PC-3 (cell line): ENCODE data around the gene FCN2. TPM values are rescaled to one million over a fixed set of nuclear protein-coding genes. Genes with fewer than 3 reads are reported as not detected.

Experiments
- ATAC-seq: fragments of 200-7000 bp; cut with Tn5 transposase; 2 replicates; pipeline ENCODE4 v1.9.1; 2020; ENCODE audit warnings: mild to moderate bottlenecking, moderate library complexity
- BruUV-seq: library from RNA; stranded (reverse); fragments of 400-500 nt; replicated peaks from 2 replicates; lab custom pipeline; 2021; lab: Mats Ljungman, UMichigan
- CTCF ChIA-PET: fragments of 300-600 bp; sonication (Branson Sonifier 250); formaldehyde crosslinking; loops from one replicate; lab custom pipeline; 2022; ENCODE audit warnings: antibody characterized with exemption; lab: Charles Lee
- POLR2A ChIA-PET: fragments of 300-600 bp; sonication (Branson Sonifier 250); formaldehyde crosslinking; loops from one replicate; lab custom pipeline; 2022; ENCODE audit warnings: antibody characterized with exemption; ENCODE audit not compliant: unreplicated experiment; lab: Charles Lee
- DNase-seq: peaks from one replicate; pipeline ENCODE4 v3.0.0-alpha.2; 2015
- H2AFZ ChIP-seq: fragments of 300-600 bp; sonication (generic); 2 replicates; pipeline ENCODE4 v1.6.0; 2016; ENCODE audit warnings: antibody characterized with exemption, low read length
- H3F3A ChIP-seq: fragments of 300-600 bp; sonication (generic); one replicate; pipeline ENCODE4 v1.6.0; 2017; ENCODE audit warnings: antibody characterized with exemption, low read length, control low read depth, mild to moderate bottlenecking; ENCODE audit not compliant: unreplicated experiment
- H3K27ac ChIP-seq: fragments of 300-600 bp; sonication (generic); 2 replicates; pipeline ENCODE4 v1.5.1; 2016; ENCODE audit warnings: mild to moderate bottlenecking, low read length
- H3K27me3 ChIP-seq: fragments of 300-600 bp; sonication (generic); 2 replicates; pipeline ENCODE4 v1.6.1; 2016; ENCODE audit warnings: low read length, mixed read lengths
- H3K36me3 ChIP-seq: fragments of 300-600 bp; sonication (generic); 2 replicates; pipeline ENCODE4 v1.6.1; 2016; ENCODE audit warnings: low read depth, mixed run types, low read length, mixed read lengths
- H3K4me1 ChIP-seq: fragments of 300-600 bp; sonication (generic); 2 replicates; pipeline ENCODE4 v1.5.1; 2016; ENCODE audit warnings: low read length; ENCODE audit not compliant: insufficient read depth
- H3K4me2 ChIP-seq: fragments of 300-600 bp; sonication (generic); 2 replicates; pipeline ENCODE4 v1.6.0; 2016; ENCODE audit warnings: low read length
- H3K4me3 ChIP-seq: fragments of 300-600 bp; sonication (generic); 2 replicates; pipeline ENCODE4 v1.5.1; 2016; ENCODE audit warnings: mild to moderate bottlenecking, low read length, mixed read lengths
- H3K79me2 ChIP-seq: fragments of 300-600 bp; sonication (generic); 2 replicates; pipeline ENCODE4 v1.6.1; 2017; ENCODE audit warnings: low read length, mixed read lengths
- H3K9ac ChIP-seq: fragments of 300-600 bp; sonication (generic); 2 replicates; pipeline ENCODE4 v1.6.0; 2016; ENCODE audit warnings: mild to moderate bottlenecking, low read length
- H3K9me2 ChIP-seq: fragments of 300-600 bp; sonication (generic); replicated peaks from 2 replicates; pipeline ENCODE4 v1.6.1; 2016; ENCODE audit warnings: mixed run types, low read length, mixed read lengths
- H3K9me3 ChIP-seq: fragments of 300-600 bp; sonication (generic); 2 replicates; pipeline ENCODE4 v1.6.1; 2016; ENCODE audit warnings: low read length, mixed read lengths
- H4K20me1 ChIP-seq: fragments of 300-600 bp; sonication (generic); 2 replicates; pipeline ENCODE4 v1.6.1; 2016; ENCODE audit warnings: low read length, mixed read lengths
- CTCF ChIP-seq: fragments of 300-600 bp; sonication (generic); conservative IDR thresholded peaks from 2 replicates; pipeline ENCODE4 v1.5.1; 2017; ENCODE audit warnings: antibody characterized with exemption, low read depth, mild to moderate bottlenecking, low read length
- EZH2 ChIP-seq: fragments of 300-600 bp; sonication (generic); IDR thresholded peaks from one replicate; pipeline ENCODE4 v1.6.1; 2017; ENCODE audit warnings: antibody characterized with exemption, mild to moderate bottlenecking, low read length; ENCODE audit not compliant: unreplicated experiment
- EZH2phosphoT487 ChIP-seq: fragments of 300-600 bp; sonication (generic); IDR thresholded peaks from 2 replicates; pipeline ENCODE4 v1.6.1; 2018; ENCODE audit warnings: mild to moderate bottlenecking, antibody characterized with exemption, low read length, borderline replicate concordance
- intact Hi-C: fragments of 100-400 bp; cut with micrococcal nuclease; formaldehyde crosslinking; loops from 2 replicates; pipeline ENCODE4 v1.9.0; 2023
- total RNA-seq: library from RNA; depleted of rRNA; stranded (reverse); fragments of >200 nt; gene quantifications from 2 replicates; pipeline ENCODE4 v1.2.3, GENCODE V29; 2014

Gene FCN2
- total RNA-seq, 1 experiment from 2014 or later = not detected

GRCh38 chr9:134843740-134844139 is 36.9 kb upstream of the FCN2 start:
- TF ChIP-seq EZH2 = no peak
- no peak for TF ChIP-seq CTCF
- TF ChIP-seq EZH2phosphoT487 = no peak
- Histone ChIP-seq H3K79me2 (no peaks in the 10 kb centered on the region), H3K27me3 (no peaks in the 10 kb centered on the region), H4K20me1 (no peaks in the 10 kb centered on the region), H2AFZ (no peak overlapping the region), H3K27ac (no peak overlapping the region), H3K4me1 (no peaks in the 10 kb centered on the region), H3K36me3 (no peaks in the 10 kb centered on the region), H3K4me2 (no peak overlapping the region), H3K9me2 (no peaks in the 10 kb centered on the region), H3F3A (no peaks in the 10 kb centered on the region), H3K4me3 (no peak overlapping the region), H3K9ac (no peak overlapping the region), H3K9me3 (no peaks in the 10 kb centered on the region)
- BruUV-seq = no TSS peak
- DNase-seq = no peak
- intact Hi-C loops = no loop called here
- no peak for ATAC-seq
- POLR2A ChIA-PET = no interaction called here
- CTCF ChIA-PET = no interaction called here

- no peaks in the 10 kb centered on the region for H3K4me1 ChIP-seq
- no TSS peak for BruUV-seq
- H3K27ac ChIP-seq = no peak overlapping the region
- intact Hi-C loops = no loop called here
- no peaks in the 10 kb centered on the region for H4K20me1 ChIP-seq
- ChIA-PET POLR2A (no interaction called here), CTCF (no interaction called here)
- H3K4me2 ChIP-seq = no peak overlapping the region
- DNase-seq (no peak), ATAC-seq (no peak)
- H2AFZ ChIP-seq = no peak overlapping the region
- H3K27me3 ChIP-seq = no peaks in the 10 kb centered on the region
- no peaks in the 10 kb centered on the region for H3K79me2 ChIP-seq
- no peak overlapping the region for H3K9ac ChIP-seq
- TF ChIP-seq EZH2phosphoT487 = no peak
- no peak for TF ChIP-seq EZH2
- no peak for TF ChIP-seq CTCF
- H3F3A ChIP-seq = no peaks in the 10 kb centered on the region
- H3K9me3 ChIP-seq = no peaks in the 10 kb centered on the region
- no peaks in the 10 kb centered on the region for H3K36me3 ChIP-seq
- H3K9me2 ChIP-seq = no peaks in the 10 kb centered on the region
- H3K4me3 ChIP-seq = no peak overlapping the region
These were observed 35.8 kb upstream of the FCN2 start for GRCh38 chr9:134844821-134845220.

- Histone ChIP-seq H3K4me2 (no peak overlapping the region), H2AFZ (no peak overlapping the region), H3K27ac (no peak overlapping the region), H3K79me2 (no peaks in the 10 kb centered on the region), H3K36me3 (no peaks in the 10 kb centered on the region), H3K9me2 (no peaks in the 10 kb centered on the region), H3K4me1 (no peaks in the 10 kb centered on the region), H4K20me1 (no peaks in the 10 kb centered on the region), H3K9me3 (no peaks in the 10 kb centered on the region), H3K4me3 (no peak overlapping the region), H3K27me3 (no peaks in the 10 kb centered on the region), H3F3A (no peaks in the 10 kb centered on the region), H3K9ac (no peak overlapping the region)
- TF ChIP-seq CTCF (no peak), EZH2 (no peak), EZH2phosphoT487 (no peak)
- DNase-seq (no peak), ATAC-seq (no peak)
- intact Hi-C loops = no loop called here
- ChIA-PET POLR2A (no interaction called here), CTCF (no interaction called here)
- no TSS peak for BruUV-seq
These were observed 34.4 kb upstream of the FCN2 start for GRCh38 chr9:134846187-134846586.
